Liver (tissue), 9 donors: ENCODE results near the gene UBE2V1. TPM values are rescaled to one million over a fixed set of nuclear protein-coding genes. Genes with fewer than 3 reads are reported as not detected.

Experiments
- DNase-seq: peaks from one replicate; pipeline ENCODE4 v3.0.0-alpha.2; 2017; ENCODE audit warnings: low spot score
- H3K27ac ChIP-seq, 2 donors: one replicate each; pipeline ENCODE4 v1.7.0; 2013; ENCODE audit warnings: inconsistent platforms in 2 of 2, low read length in 2 of 2, control low read depth in 1 of 2, low read depth in 1 of 2, mild to moderate bottlenecking in 1 of 2
- H3K27me3 ChIP-seq, 4 donors: one replicate each; pipeline versions ENCODE4 v1.6.1 to v1.7.0; 2013; ENCODE audit warnings: low read length in 3 of 4, inconsistent platforms in 1 of 4, mild to moderate bottlenecking in 1 of 4, moderate library complexity in 1 of 4; ENCODE audit not compliant: control insufficient read depth in 4 of 4, insufficient read depth in 4 of 4
- H3K36me3 ChIP-seq, 4 donors: one replicate each; pipeline versions ENCODE4 v1.6.1 to v1.7.0; 2013; ENCODE audit warnings: low read length in 3 of 4, mild to moderate bottlenecking in 3 of 4, low read depth in 1 of 4, moderate library complexity in 1 of 4; ENCODE audit not compliant: control insufficient read depth in 4 of 4, insufficient read depth in 3 of 4
- H3K4me1 ChIP-seq, 4 donors: one replicate each; pipeline versions ENCODE4 v1.6.1 to v1.7.0; 2013; ENCODE audit warnings: low read length in 3 of 4, mild to moderate bottlenecking in 3 of 4, moderate library complexity in 1 of 4; ENCODE audit not compliant: control insufficient read depth in 4 of 4, insufficient read depth in 4 of 4
- H3K4me3 ChIP-seq, 3 donors: one replicate each; pipeline versions ENCODE4 v1.6.1 to v1.7.0; 2013; ENCODE audit warnings: low read length in 3 of 3, control low read depth in 1 of 3, low read depth in 1 of 3, mild to moderate bottlenecking in 1 of 3
- H3K9ac ChIP-seq, 2 donors: one replicate each; pipeline ENCODE4 v1.7.0; 2013; ENCODE audit warnings: low read length in 2 of 2, mild to moderate bottlenecking in 2 of 2, moderate library complexity in 2 of 2, control low read depth in 1 of 2, low read depth in 1 of 2
- H3K9me3 ChIP-seq, 4 donors: one replicate each; pipeline versions ENCODE4 v1.6.1 to v1.7.0; 2013; ENCODE audit warnings: low read length in 3 of 4; ENCODE audit not compliant: control insufficient read depth in 4 of 4
- ATF3 ChIP-seq: IDR thresholded peaks from 2 replicates; pipeline ENCODE4 v1.6.1; 2016; ENCODE audit warnings: antibody characterized with exemption
- CTCF ChIP-seq: fragments of 150-350 bp; IDR thresholded peaks from 2 replicates; pipeline ENCODE4 v1.5.1; 2017; ENCODE audit warnings: improper control_type of control experiment, low read depth, low read length; ENCODE audit not compliant: missing input control
- EGR1 ChIP-seq, 2 donors: IDR thresholded peaks; 2 replicates each; pipeline ENCODE4 v1.6.1; 2016 to 2018; ENCODE audit warnings: antibody characterized with exemption in 2 of 2, low read depth in 2 of 2
- FOXA1 ChIP-seq: IDR thresholded peaks from 2 replicates; pipeline ENCODE4 v1.6.1; 2016; ENCODE audit warnings: antibody characterized with exemption
- FOXA2 ChIP-seq: IDR thresholded peaks from 2 replicates; pipeline ENCODE4 v1.6.1; 2016; ENCODE audit warnings: antibody characterized with exemption
- GABPA ChIP-seq, 2 donors: IDR thresholded peaks in 1 of 2; conservative IDR thresholded peaks in 1 of 2; 2 replicates each; pipeline ENCODE4 v1.6.1; 2016; ENCODE audit warnings: antibody characterized with exemption in 2 of 2, mild to moderate bottlenecking in 1 of 2, moderate library complexity in 1 of 2
- HNF4A ChIP-seq, 2 donors: conservative IDR thresholded peaks; 2 replicates each; pipeline ENCODE4 v1.6.1; 2016; ENCODE audit warnings: antibody characterized with exemption in 2 of 2, mild to moderate bottlenecking in 2 of 2
- HNF4G ChIP-seq: IDR thresholded peaks from 2 replicates; pipeline ENCODE4 v1.6.1; 2016; ENCODE audit warnings: antibody characterized with exemption
- MAX ChIP-seq: IDR thresholded peaks from 2 replicates; pipeline ENCODE4 v1.6.1; 2016; ENCODE audit warnings: antibody characterized with exemption
- NR2F2 ChIP-seq: IDR thresholded peaks from 2 replicates; pipeline ENCODE4 v1.6.1; 2016; ENCODE audit warnings: antibody characterized with exemption
- RAD21 ChIP-seq, 2 donors: IDR thresholded peaks; 2 replicates each; pipeline ENCODE4 v1.6.1; 2016; ENCODE audit warnings: antibody characterized with exemption in 2 of 2, mild to moderate bottlenecking in 2 of 2
- REST ChIP-seq: IDR thresholded peaks from 2 replicates; pipeline ENCODE4 v1.6.1; 2016; ENCODE audit warnings: antibody characterized with exemption, mild to moderate bottlenecking
- RXRA ChIP-seq, 2 donors: IDR thresholded peaks; 2 replicates each; pipeline ENCODE4 v1.6.1; 2017 to 2018; ENCODE audit warnings: antibody characterized with exemption in 2 of 2, mild to moderate bottlenecking in 1 of 2
- SP1 ChIP-seq: IDR thresholded peaks from 2 replicates; pipeline ENCODE4 v1.6.1; 2018; ENCODE audit warnings: antibody characterized with exemption, mild to moderate bottlenecking
- TAF1 ChIP-seq: conservative IDR thresholded peaks from 2 replicates; pipeline ENCODE4 v1.6.1; 2016; ENCODE audit warnings: antibody characterized with exemption, mild to moderate bottlenecking
- YY1 ChIP-seq: IDR thresholded peaks from 2 replicates; pipeline ENCODE4 v1.6.1; 2016; ENCODE audit warnings: antibody characterized with exemption, mild to moderate bottlenecking
- ZBTB33 ChIP-seq: IDR thresholded peaks from 2 replicates; pipeline ENCODE4 v1.6.1; 2016; ENCODE audit warnings: antibody characterized with exemption
- WGBS: extraction: QIAGEN DNeasy Blood & Tissue Kit; methylation state at CpG from one replicate; pipeline ENCODE4 v1.1.7; 2013; 5-methylcytosine and 5-hydroxymethylcytosine counted together
- polyA plus RNA-seq, 2 donors: library from polyadenylated mRNA; stranded (reverse) in 1 of 2; unstranded in 1 of 2; fragments of 200-250 nt in 1 of 2; fragments of >200 nt in 1 of 2; fragmentation: Nextera tagmentation in 1 of 2; extraction: Ambion mirVana in 1 of 2; gene quantifications; one replicate each; pipeline versions ENCODE4 v1.2.1 to v1.2.3, GENCODE V29; 2013 to 2015
- total RNA-seq, 2 donors: library from RNA; depleted of rRNA; stranded (reverse); fragments of >200 nt; gene quantifications; one replicate each; pipeline ENCODE4 v1.2.3, GENCODE V29; 2014
- donor health status: healthy.
- donor health status: healthy.
- donor health status: healthy.
- donor health status: healthy.
- donor health status: healthy.

Gene UBE2V1
- total and polyA plus RNA-seq, 4 donors: 27.9 to 53.0 (median 34.2) TPM

- no peak for TF ChIP-seq REST
Observed at GRCh38 chr20:50138479-50139393, 25.8 kb upstream of the UBE2V1 start (continued).

- no peaks in the 10 kb centered on the region for H3K9me3 ChIP-seq
- peaks cover 3 to 5% (median 4%) of the 10 kb centered on the region in 4 donors for H3K36me3 ChIP-seq
- H3K4me1 ChIP-seq: peaks cover 21 to 37% (median 27%) of the 10 kb centered on the region in 4 donors
- H3K27me3 ChIP-seq: no peaks in the 10 kb centered on the region
- whole genome bisulfite sequencing: 49% methylated on average over 5 of the region's 5 CpGs
- H3K9ac ChIP-seq: peak overlapping the region in 1 of 2 donors; percentile 57
- DNase-seq: no peak
- peak overlapping the region; percentile 81 to 88 for H3K27ac ChIP-seq
- no peak overlapping the region for H3K4me3 ChIP-seq
- TF ChIP-seq SP1: peak; percentile 21
- TF ChIP-seq REST: no peak
- TF ChIP-seq YY1: peak; percentile 60
- peak; percentile 55 for TF ChIP-seq NR2F2
- no peak for TF ChIP-seq RAD21 (IDR thresholded peaks at IDR 0.05)
- TF ChIP-seq HNF4G: peak; percentile 50
- peak; percentile 45 to 75 for TF ChIP-seq HNF4A (conservative IDR thresholded peaks at IDR 0.05)
- peak in 1 of 2 donors; percentile 4 for TF ChIP-seq GABPA (IDR thresholded peaks at IDR 0.05 in 1 of 2, conservative IDR thresholded peaks at IDR 0.05 in 1 of 2)
- TF ChIP-seq MAX: no peak
- no peak for TF ChIP-seq EGR1 (IDR thresholded peaks at IDR 0.05; ENCODE audit: low read depth in 2 of 2)
- TF ChIP-seq TAF1: no peak
- TF ChIP-seq ZBTB33: no peak
- TF ChIP-seq FOXA2: no peak
- peak; percentile 86 for TF ChIP-seq ATF3
- TF ChIP-seq CTCF: no peak
- TF ChIP-seq FOXA1: no peak
- peak in 1 of 2 donors; percentile 44 for TF ChIP-seq RXRA (IDR thresholded peaks at IDR 0.05)
Observed at GRCh38 chr20:50138120-50138478, 25.1 kb upstream of the UBE2V1 start.
